NCI-H2227 (cell line): Measurements from ENCODE around the gene TTC7B.

Experiments used
- DNase-seq: peaks from one replicate; lab custom pipeline; 2025; ENCODE audit not compliant: unreplicated experiment; lab: John Stamatoyannopoulos, UW

The TTC7B gene

DNA sequence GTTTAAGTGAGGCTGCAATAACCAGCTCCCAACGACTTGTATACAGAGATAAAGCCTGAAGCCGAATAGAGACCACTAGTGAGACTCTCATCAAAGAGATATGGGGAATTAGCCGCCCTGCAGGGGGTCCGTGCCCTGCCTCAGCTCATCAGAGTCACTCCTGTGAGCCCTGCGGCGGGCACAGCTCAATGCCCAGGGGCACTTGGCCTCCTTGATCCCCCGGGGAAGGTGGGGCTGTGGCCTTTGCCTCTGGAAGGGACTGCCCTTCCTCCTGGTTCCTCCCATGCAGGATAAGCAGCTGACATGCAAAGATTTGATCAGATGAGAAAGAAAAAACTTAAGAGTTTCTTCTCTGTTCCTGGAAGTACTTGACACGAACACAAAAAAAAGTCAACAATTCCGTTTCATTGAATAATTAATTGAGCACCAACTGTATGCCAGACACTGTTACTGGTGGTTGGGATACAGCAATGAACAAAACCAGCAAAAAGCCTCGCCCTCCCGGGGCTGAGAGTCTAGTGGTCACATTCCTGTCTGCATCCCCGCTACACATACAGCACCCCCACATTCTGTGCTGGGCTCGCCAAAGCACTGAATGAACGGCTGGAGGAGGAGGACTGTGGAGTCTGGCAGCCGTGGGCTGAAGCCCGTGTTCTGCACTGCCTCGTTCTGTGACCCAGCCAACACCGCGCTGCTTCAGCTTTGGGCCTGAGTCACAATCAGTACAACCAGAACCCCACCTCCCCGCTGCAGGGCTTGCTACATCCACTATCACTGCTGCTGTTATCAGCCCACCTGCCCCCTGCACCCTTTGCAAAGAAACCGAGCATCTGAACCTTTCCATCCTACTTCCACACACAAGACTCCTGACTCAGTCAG, 10.3 kb downstream of the TTC7B start:
- no peak for DNase-seq

DNA sequence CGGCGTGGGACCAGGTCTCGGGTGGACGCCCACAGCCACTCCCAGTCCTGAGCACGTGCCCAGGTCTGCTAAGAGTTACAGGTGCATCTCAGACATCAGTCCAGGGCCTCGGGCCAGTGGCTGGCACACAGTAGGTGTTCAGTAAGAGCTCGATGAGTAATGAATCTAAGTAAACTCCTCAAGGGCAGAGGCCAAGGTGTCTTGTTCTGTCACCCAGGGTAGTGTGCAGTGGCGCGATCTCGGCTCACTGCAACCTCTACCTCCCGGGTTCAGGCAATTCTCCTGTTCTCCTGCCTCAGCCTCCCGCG, 11.2 kb downstream of the TTC7B start:
- DNase-seq: no peak

DNA sequence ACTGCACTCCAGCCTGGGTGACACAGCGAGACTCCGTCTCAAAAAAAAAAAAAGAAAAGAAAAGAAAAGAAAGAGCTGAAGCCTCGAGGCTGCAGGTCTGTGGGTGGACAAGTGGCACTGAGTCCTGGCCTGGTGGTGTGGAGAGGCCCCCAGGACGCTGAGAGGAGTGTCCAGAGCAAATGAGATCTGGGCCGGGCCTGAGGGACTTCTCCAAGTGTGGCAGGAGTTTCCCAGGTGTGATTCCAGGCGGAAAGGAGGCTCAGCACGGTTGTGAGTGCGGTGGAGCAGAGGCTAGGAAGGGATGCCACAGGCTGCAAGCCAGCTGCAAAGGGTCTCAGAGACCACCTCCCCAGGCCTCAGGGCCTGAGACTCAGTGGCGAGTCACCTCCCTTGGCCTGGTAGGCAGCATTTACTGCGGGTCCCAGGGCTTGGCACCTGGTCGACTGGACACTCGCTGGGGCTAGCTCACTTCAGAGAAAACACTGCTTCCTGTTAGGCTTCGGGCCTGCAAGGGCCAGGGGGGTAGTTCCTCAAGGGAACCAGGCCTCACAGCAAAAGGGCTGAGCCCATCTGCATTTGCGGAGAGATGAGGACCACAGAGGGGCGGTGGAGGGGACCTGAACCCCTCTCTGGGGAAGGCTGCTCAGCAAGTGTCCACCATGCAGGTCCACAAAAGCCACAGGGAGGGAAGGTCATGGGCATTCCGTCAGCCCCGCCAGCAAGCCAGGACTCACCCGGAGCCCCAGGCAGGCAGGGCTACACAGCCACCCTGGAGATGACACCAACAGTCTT, 11.7 kb downstream of the TTC7B start:
- DNase-seq: no peak

DNA sequence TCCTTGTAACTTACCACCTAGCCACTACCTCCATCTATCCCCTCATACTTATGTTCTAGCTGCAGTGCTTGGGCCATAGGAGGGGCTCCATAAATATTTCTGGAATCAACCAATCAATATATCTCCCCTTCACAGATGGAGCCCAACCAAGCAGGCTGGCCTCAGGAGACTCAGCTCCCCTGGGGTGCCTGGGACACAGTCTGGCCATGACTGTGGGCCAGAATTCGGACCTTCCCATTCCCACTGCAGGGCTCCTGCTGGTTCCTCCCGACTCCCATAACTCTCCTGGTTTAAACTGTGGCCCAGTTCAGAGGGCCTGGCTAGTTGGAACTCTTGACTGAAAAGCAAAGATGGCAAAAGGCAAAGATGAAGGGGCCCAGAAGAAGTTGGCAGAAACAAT, 13.0 kb downstream of the TTC7B start:
- no peak for DNase-seq

DNA sequence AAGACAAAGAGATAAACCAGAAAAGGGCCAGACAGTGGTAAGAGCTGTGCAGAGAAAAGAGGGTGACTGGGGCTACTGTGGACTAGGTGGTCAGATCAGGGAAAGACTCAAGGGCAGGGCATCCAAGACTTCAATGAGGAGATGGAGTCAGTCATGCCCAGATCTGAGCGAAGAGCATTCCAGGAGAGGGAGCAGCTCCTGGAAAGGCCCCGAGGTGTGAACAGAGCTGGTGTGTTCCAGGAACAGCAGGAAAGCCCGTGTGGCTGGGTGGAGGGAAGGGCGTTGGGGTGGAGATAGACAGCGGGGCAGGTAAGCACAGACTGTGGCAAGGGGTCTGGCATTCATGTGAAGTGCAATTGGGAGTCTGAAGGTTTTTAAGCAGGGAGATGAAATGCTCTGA, 16.8 kb downstream of the TTC7B start:
- DNase-seq: no peak

DNA sequence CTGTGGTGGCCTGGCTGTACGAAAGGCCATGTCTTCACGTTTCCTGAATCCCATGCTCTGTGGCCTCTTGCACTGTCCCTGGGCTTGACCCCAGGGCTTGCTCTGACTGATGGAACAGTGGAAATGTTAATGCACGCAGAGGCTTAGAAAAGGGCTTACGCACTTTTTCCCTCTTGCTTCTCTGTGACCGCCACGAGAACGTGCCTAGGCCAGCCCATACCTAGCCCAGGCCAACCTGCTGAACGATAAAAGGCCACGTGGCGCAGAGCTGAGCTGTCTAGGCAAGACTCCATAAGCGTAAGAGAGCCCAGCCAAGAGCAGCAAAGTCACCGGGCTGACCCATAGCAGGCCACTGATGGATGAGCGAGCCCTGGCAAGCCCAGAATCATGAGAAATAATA, 18.3 kb downstream of the TTC7B start:
- no peak for DNase-seq

DNA sequence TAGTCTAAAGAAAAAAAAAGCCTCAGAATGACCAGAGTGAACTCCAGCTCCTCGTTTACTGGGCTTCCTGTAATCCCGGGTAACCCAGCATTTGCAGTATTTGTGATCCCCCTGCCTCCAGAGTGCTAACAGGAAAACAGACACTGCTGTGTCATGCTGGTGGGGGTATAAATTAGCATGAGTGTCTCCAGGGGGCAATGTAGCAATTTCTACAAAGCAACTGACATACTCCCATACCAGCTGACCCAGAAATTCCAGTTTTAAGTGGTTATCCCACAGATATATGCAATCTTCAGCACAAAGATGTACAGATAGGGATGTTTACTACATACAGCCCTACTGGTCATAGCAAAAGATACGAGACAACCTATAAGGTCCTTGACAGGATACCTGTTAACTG, 18.8 kb downstream of the TTC7B start:
- no peak for DNase-seq

GRCh38 chr14:90796329-90796728, 19.9 kb downstream of the TTC7B start:
- DNase-seq: no peak

DNA sequence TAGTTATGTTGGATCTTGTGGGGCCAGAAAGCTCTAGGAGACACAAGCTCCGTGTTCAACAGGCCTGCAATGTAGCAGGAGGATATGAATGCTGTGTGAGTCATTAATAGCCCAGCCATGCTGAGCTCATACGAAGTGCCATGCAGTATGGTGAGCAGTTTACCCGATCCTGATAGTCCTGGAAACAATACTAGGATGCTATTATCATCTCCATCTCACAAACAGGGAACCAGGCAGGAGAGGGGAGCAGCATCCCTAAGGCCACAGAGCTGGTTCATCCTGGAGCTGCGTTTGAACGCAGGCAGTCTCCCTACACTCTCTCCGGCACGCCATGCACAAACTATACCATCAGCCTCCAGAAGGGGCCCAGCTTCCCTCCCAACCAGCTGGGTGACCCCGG, 20.5 kb downstream of the TTC7B start:
- DNase-seq: peak; percentile 31

GRCh38 chr14:90791486-90791885, 24.7 kb downstream of the TTC7B start:
- DNase-seq: no peak

- no peak for DNase-seq
Observed at GRCh38 chr14:90788031-90788430, 28.2 kb downstream of the TTC7B start.

GRCh38 chr14:90785876-90786450, 30.3 kb downstream of the TTC7B start:
- DNase-seq: no peak

GRCh38 chr14:90785471-90785870, 30.8 kb downstream of the TTC7B start:
- DNase-seq: no peak

DNA sequence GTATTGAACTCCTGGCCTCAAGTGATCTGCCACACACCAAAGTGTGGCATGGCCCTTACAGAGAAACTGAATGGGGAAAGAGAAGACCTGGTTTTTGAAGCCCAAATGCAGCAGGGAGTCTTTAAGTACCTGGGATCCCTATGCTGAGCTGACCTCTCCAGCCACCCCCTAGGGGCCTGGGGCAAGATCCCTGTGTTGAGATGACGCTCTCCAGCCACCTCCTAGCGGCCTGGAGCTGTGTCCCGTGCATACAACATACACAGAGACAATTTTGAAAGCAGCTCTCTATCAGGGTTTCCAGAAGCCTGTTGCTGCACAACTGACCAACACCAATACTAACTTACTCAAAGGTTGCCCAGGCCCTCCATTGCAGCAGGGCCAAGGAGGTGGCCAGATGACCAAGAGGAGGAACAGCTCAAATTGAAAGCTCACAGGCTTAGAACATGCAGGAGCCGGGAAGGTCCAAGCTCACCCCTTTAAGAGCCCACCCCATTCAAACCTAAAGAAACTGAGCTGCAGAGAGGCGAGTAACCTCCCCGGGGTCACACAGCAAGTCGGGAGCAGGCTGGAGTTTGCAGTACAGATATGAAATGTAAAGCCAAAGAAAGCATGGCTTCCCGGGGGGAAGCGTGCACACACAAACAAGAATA, 31.5 kb downstream of the TTC7B start:
- no peak for DNase-seq

- DNase-seq: no peak
Observed at GRCh38 chr14:90783344-90783743, 32.9 kb downstream of the TTC7B start.

DNA sequence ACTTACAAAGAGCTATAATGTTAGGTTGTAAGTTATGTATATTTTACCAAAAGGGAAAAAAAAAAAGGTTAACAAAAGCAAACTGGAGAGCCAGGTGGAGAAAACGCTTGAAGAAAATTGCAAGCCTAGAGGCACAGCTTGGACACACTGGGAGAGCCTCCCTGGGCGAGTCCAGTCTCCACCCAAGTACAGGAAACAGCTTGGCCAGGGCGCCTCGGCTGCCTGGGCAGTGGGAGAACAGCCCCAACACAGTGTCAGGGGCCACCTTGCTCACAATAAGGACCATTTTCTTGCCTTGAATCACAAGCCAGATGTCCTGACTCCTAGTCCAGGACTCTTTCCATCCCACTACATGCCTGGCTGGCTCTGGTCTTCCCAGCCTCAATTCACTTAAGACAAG, 33.3 kb downstream of the TTC7B start:
- no peak for DNase-seq

GRCh38 chr14:90781876-90782275, 34.4 kb downstream of the TTC7B start:
- DNase-seq: no peak

GRCh38 chr14:90781344-90781761, 34.9 kb downstream of the TTC7B start:
- DNase-seq: no peak

DNA sequence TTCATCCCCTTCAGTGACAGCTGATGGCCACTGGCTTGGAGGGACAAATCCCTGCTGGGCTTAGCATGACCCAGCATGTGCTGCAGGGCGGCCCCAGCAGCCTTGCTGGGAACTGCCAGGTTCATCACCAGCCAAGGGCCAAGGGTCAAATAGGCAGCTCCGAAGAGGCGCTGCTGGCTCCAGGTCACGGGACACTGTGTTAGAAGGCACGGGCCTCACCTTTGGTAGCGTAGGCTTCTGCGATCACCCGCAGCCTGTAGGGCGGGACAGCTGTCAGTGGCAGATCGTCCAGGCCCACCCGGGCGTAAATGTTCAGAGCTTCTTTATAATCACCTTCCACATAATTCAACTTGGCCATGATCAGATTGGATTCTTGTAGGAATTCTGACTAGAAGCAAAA, 35.7 kb downstream of the TTC7B start:
- DNase-seq: no peak

GRCh38 chr14:90778571-90779255, 37.5 kb downstream of the TTC7B start:
- peak; percentile 6 for DNase-seq
